ENCODE data around the gene CEP128. TPM values are rescaled to one million over a fixed set of nuclear protein-coding genes. Genes with fewer than 3 reads are reported as not detected.

The CEP128 gene
- total RNA-seq, 1 experiment from 2014 or later = 16.4 TPM

DNA sequence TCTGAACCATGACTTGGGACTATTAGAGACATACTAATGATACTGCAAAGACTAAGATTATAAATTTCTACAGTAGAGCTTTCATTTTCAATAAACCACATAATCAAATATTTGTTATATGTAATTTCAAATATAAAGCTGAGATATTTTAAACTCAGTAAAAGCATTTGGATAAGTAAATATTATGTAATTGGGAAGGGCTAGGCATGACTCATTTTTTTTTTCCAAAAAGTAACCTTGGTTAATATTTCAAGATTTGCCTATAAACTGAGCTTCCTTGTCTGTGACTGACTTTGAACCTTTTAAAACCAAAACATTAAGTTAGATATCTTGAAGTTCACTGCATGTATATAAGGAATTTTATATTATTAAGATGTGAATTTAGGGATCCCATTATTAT lies 332.5 kb downstream of the CEP128 start:
- Histone ChIP-seq H3K4me3 (replicated peaks in 1 of 2; ENCODE audit: low read depth in 1 of 2, low read length in 2 of 2) (no peak overlapping the region), H3K36me3 (ENCODE audit: control insufficient read depth in 1 of 2, insufficient read depth in 2 of 2, low read length in 2 of 2) (no peaks in the 10 kb centered on the region), H3K9me3 (ENCODE audit: control insufficient read depth in 1 of 2, insufficient read depth in 1 of 2, low read depth in 1 of 2, low read length in 2 of 2) (no peaks in the 10 kb centered on the region), H3K4me2 (ENCODE audit: low read length) (no peak overlapping the region), H3K4me1 (ENCODE audit: control insufficient read depth in 1 of 2, insufficient read depth in 2 of 2, low read length in 2 of 2) (no peaks in the 10 kb centered on the region), H2AFZ (ENCODE audit: low read depth, low read length, poor library complexity, severe bottlenecking) (no peak overlapping the region), H3K79me2 (ENCODE audit: insufficient read depth, low read length) (no peaks in the 10 kb centered on the region), H3K9me2 (ENCODE audit: insufficient read depth) (no peaks in the 10 kb centered on the region), H3K27me3 (ENCODE audit: insufficient read depth, low read length) (no peaks in the 10 kb centered on the region), H4K20me1 (ENCODE audit: insufficient read depth) (no peaks in the 10 kb centered on the region), H3K9ac (ENCODE audit: low read length) (no peak overlapping the region), H3K27ac (ENCODE audit: low read depth, low read length) (no peak overlapping the region)
- TF ChIP-seq, protein P1, sequence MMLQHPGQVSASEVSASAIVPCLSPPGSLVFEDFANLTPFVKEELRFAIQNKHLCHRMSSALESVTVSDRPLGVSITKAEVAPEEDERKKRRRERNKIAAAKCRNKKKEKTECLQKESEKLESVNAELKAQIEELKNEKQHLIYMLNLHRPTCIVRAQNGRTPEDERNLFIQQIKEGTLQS (IDR thresholded peaks at IDR 0.05) = no peak
- no peak for TF ChIP-seq TCF7L2 (IDR thresholded peaks at IDR 0.05; ENCODE audit: borderline replicate concordance, extremely low read depth, insufficient read depth, insufficient read length)
- ChIA-PET CTCF (no interaction called here), RAD21 (ENCODE audit: low non-redundant PET in 1 of 2, low total read pairs in 2 of 2, uncharacterized antibody in 2 of 2, unreplicated experiment in 2 of 2) (no interaction called here), POLR2A (no interaction called here)
- intact Hi-C loops (cut with micrococcal nuclease) = no loop called here
- no peak for ATAC-seq
- DNase-seq (ENCODE audit: low read depth, low spot score) = no peak
- no TSS peak for BruUV-seq (replicated peaks)

DNA sequence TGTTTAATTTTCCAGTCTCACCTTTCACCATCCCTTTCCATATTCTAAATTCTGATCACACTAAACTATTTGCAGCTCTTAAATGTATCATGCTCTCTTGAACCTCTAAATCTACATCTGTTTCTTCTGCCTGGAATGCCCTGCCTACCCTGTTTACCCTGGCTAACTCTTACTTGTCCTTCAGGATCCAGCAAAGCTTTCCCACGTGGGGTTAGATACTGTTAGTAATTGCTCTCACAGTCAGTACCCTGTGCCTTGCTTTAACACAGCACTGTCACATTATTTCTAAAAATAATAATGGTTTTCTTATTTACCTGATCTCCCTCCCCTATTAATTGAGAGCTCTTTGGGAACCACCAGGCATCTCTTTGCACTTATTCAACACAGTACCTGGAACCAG lies 333.0 kb downstream of the CEP128 start:
- Histone ChIP-seq H4K20me1 (ENCODE audit: insufficient read depth) (no peaks in the 10 kb centered on the region), H3K4me3 (replicated peaks in 1 of 2; ENCODE audit: low read depth in 1 of 2, low read length in 2 of 2) (no peak overlapping the region), H3K27ac (ENCODE audit: low read depth, low read length) (no peak overlapping the region), H3K27me3 (ENCODE audit: insufficient read depth, low read length) (no peaks in the 10 kb centered on the region), H3K4me2 (ENCODE audit: low read length) (no peak overlapping the region), H3K9ac (ENCODE audit: low read length) (no peak overlapping the region), H3K36me3 (ENCODE audit: control insufficient read depth in 1 of 2, insufficient read depth in 2 of 2, low read length in 2 of 2) (no peaks in the 10 kb centered on the region), H3K9me2 (ENCODE audit: insufficient read depth) (no peaks in the 10 kb centered on the region), H3K79me2 (ENCODE audit: insufficient read depth, low read length) (no peaks in the 10 kb centered on the region), H3K9me3 (ENCODE audit: control insufficient read depth in 1 of 2, insufficient read depth in 1 of 2, low read depth in 1 of 2, low read length in 2 of 2) (no peaks in the 10 kb centered on the region), H3K4me1 (ENCODE audit: control insufficient read depth in 1 of 2, insufficient read depth in 2 of 2, low read length in 2 of 2) (no peaks in the 10 kb centered on the region), H2AFZ (ENCODE audit: low read depth, low read length, poor library complexity, severe bottlenecking) (no peak overlapping the region)
- TF ChIP-seq JUND (IDR thresholded peaks at IDR 0.05) = no peak
- no peak for TF ChIP-seq CBX3 (IDR thresholded peaks at IDR 0.05; ENCODE audit: low read depth)
- no peak for TF ChIP-seq CEBPB (IDR thresholded peaks at IDR 0.05; ENCODE audit: low read depth)
- TF ChIP-seq ZNF274 (IDR thresholded peaks at IDR 0.05; ENCODE audit: low read depth, low read length) = no peak
- no peak for TF ChIP-seq RAD21 (IDR thresholded peaks at IDR 0.05; ENCODE audit: low read depth)
- no peak for TF ChIP-seq SIN3A (IDR thresholded peaks at IDR 0.05; ENCODE audit: low read depth)
- TF ChIP-seq, protein P1 (IDR thresholded peaks at IDR 0.05) = no peak
- no peak for TF ChIP-seq YY1 (IDR thresholded peaks at IDR 0.05; ENCODE audit: extremely low read depth, insufficient replicate concordance, low read depth, low read length)
- TF ChIP-seq EZH2phosphoT487 (IDR thresholded peaks at IDR 0.05; ENCODE audit: borderline replicate concordance) = no peak
- TF ChIP-seq, protein P2, sequence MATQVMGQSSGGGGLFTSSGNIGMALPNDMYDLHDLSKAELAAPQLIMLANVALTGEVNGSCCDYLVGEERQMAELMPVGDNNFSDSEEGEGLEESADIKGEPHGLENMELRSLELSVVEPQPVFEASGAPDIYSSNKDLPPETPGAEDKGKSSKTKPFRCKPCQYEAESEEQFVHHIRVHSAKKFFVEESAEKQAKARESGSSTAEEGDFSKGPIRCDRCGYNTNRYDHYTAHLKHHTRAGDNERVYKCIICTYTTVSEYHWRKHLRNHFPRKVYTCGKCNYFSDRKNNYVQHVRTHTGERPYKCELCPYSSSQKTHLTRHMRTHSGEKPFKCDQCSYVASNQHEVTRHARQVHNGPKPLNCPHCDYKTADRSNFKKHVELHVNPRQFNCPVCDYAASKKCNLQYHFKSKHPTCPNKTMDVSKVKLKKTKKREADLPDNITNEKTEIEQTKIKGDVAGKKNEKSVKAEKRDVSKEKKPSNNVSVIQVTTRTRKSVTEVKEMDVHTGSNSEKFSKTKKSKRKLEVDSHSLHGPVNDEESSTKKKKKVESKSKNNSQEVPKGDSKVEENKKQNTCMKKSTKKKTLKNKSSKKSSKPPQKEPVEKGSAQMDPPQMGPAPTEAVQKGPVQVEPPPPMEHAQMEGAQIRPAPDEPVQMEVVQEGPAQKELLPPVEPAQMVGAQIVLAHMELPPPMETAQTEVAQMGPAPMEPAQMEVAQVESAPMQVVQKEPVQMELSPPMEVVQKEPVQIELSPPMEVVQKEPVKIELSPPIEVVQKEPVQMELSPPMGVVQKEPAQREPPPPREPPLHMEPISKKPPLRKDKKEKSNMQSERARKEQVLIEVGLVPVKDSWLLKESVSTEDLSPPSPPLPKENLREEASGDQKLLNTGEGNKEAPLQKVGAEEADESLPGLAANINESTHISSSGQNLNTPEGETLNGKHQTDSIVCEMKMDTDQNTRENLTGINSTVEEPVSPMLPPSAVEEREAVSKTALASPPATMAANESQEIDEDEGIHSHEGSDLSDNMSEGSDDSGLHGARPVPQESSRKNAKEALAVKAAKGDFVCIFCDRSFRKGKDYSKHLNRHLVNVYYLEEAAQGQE (IDR thresholded peaks at IDR 0.05; ENCODE audit: low read depth) = no peak
- DNase-seq (ENCODE audit: low read depth, low spot score) = no peak
- ChIA-PET POLR2A (no interaction called here), RAD21 (ENCODE audit: low non-redundant PET in 1 of 2, low total read pairs in 2 of 2, uncharacterized antibody in 2 of 2, unreplicated experiment in 2 of 2) (no interaction called here), CTCF (no interaction called here)
- BruUV-seq (replicated peaks) = no TSS peak
- intact Hi-C loops (cut with micrococcal nuclease) = no loop called here
- ATAC-seq = no peak

Data from HCT116 (cell line).